SK-N-SH treated with all-trans-retinoic acid at 6 μM for 48 hours (cell line): ENCODE results near the gene C11orf21.
A peak's percentile ranks its signal among the peaks of the same experiment; 100 is the strongest.

Source experiments
- ATAC-seq: fragments of 200-7000 bp; cut with Tn5 transposase; 3 replicates; pipeline ENCODE4 v1.9.1; 2020; ENCODE audit warnings: mild to moderate bottlenecking, moderate library complexity
- ARNTL ChIP-seq: fragments of 450-650 bp; formaldehyde crosslinking; IDR thresholded peaks from 2 replicates; pipeline ENCODE4 v1.5.0; 2020; ENCODE audit warnings: low read depth, mild to moderate bottlenecking, moderate library complexity, borderline replicate concordance
- BACH2 ChIP-seq: fragments of 250-450 bp; sonication (Bioruptor Pico); IDR thresholded peaks from 2 replicates; pipeline ENCODE4 v1.9.0; 2021; ENCODE audit warnings: mild to moderate bottlenecking, borderline replicate concordance
- CREB5 ChIP-seq: fragments of 250-450 bp; sonication (Bioruptor Pico); IDR thresholded peaks from 2 replicates; pipeline ENCODE4 v1.5.1; 2020; ENCODE audit warnings: low read depth, mild to moderate bottlenecking, moderate library complexity
- ESRRG ChIP-seq: fragments of 250-450 bp; sonication (Bioruptor Pico); IDR thresholded peaks from 2 replicates; pipeline ENCODE4 v1.6.1; 2021; ENCODE audit warnings: mild to moderate bottlenecking
- GLIS3 ChIP-seq: fragments of 250-450 bp; sonication (Bioruptor Pico); IDR thresholded peaks from 2 replicates; pipeline ENCODE4 v1.5.0; 2020; ENCODE audit warnings: mild to moderate bottlenecking, moderate library complexity
- ISL1 ChIP-seq: fragments of 250-450 bp; sonication (Bioruptor Pico); IDR thresholded peaks from 2 replicates; pipeline ENCODE4 v2.1.2; 2022; ENCODE audit warnings: mild to moderate bottlenecking, moderate library complexity
- OSR1 ChIP-seq: fragments of 250-450 bp; sonication (Bioruptor Pico); IDR thresholded peaks from 2 replicates; pipeline ENCODE4 v1.8.0; 2022; ENCODE audit warnings: moderate library complexity, mild to moderate bottlenecking, inconsistent platforms
- PATZ1 ChIP-seq: fragments of 250-450 bp; sonication (Bioruptor Pico); IDR thresholded peaks from 2 replicates; pipeline ENCODE4 v1.8.0; 2020; ENCODE audit warnings: mild to moderate bottlenecking, moderate library complexity, borderline replicate concordance
- POU6F1 ChIP-seq: fragments of 250-450 bp; sonication (Bioruptor Pico); IDR thresholded peaks from 2 replicates; pipeline ENCODE4 v1.8.0; 2021; ENCODE audit warnings: low read depth, mild to moderate bottlenecking, moderate library complexity, borderline replicate concordance
- PPARA ChIP-seq: fragments of 250-450 bp; sonication (Bioruptor Pico); IDR thresholded peaks from 2 replicates; pipeline ENCODE4 v1.5.0; 2020; ENCODE audit warnings: mild to moderate bottlenecking, borderline replicate concordance
- RARB ChIP-seq: fragments of 250-450 bp; sonication (Bioruptor Pico); IDR thresholded peaks from 2 replicates; pipeline ENCODE4 v1.8.0; 2021; ENCODE audit warnings: mild to moderate bottlenecking, moderate library complexity
- SNAI2 ChIP-seq: fragments of 250-450 bp; sonication (Bioruptor Pico); IDR thresholded peaks from 2 replicates; pipeline ENCODE4 v1.5.0; 2020; ENCODE audit warnings: mild to moderate bottlenecking, moderate library complexity
- TCF4 ChIP-seq: fragments of 250-450 bp; sonication (Bioruptor Pico); IDR thresholded peaks from 2 replicates; pipeline ENCODE4 v1.8.0; 2021; ENCODE audit warnings: mild to moderate bottlenecking, moderate library complexity, borderline replicate concordance
- TSHZ2 ChIP-seq: fragments of 250-450 bp; sonication (Bioruptor Pico); IDR thresholded peaks from 2 replicates; pipeline ENCODE4 v1.5.0; 2020; ENCODE audit warnings: mild to moderate bottlenecking, moderate library complexity
- ZC3H10 ChIP-seq: fragments of 250-450 bp; sonication (Bioruptor Pico); IDR thresholded peaks from 2 replicates; pipeline ENCODE4 v1.5.1; 2021; ENCODE audit warnings: mild to moderate bottlenecking, moderate library complexity
- ZFP3 ChIP-seq: fragments of 250-450 bp; sonication (Bioruptor Pico); IDR thresholded peaks from 2 replicates; pipeline ENCODE4 v1.5.0; 2020; ENCODE audit warnings: mild to moderate bottlenecking, moderate library complexity
- ZFP30 ChIP-seq: fragments of 450-650 bp; formaldehyde crosslinking; IDR thresholded peaks from 2 replicates; pipeline ENCODE4 v1.5.0; 2022; ENCODE audit warnings: mild to moderate bottlenecking, moderate library complexity
- ZNF565 ChIP-seq: fragments of 450-650 bp; formaldehyde crosslinking; conservative IDR thresholded peaks from 2 replicates; pipeline ENCODE4 v1.5.0; 2020; ENCODE audit warnings: low read depth, mild to moderate bottlenecking, moderate library complexity
- ZNF70 ChIP-seq: fragments of 450-650 bp; formaldehyde crosslinking; IDR thresholded peaks from 2 replicates; pipeline ENCODE4 v1.5.0; 2020; ENCODE audit warnings: mild to moderate bottlenecking, moderate library complexity
- ZNF8 ChIP-seq: fragments of 450-650 bp; formaldehyde crosslinking; IDR thresholded peaks from 2 replicates; pipeline ENCODE4 v1.5.0; 2020; ENCODE audit warnings: mild to moderate bottlenecking, moderate library complexity

Gene C11orf21

GRCh38 chr11:2314525-2315394 is 13.0 kb upstream of the C11orf21 start:
- peak; percentile 85 for ATAC-seq
- TF ChIP-seq RARB (no peak), ARNTL (CRISPR knock-in tag) (no peak), POU6F1 (no peak), GLIS3 (CRISPR knock-in tag) (no peak), BACH2 (CRISPR knock-in tag) (no peak), ZFP3 (CRISPR knock-in tag) (no peak), TCF4 (no peak), ZNF565 (CRISPR knock-in tag) (no peak), PPARA (no peak), ESRRG (CRISPR knock-in tag) (no peak), ZC3H10 (CRISPR knock-in tag) (no peak), ISL1 (CRISPR knock-in tag) (no peak)

- TF ChIP-seq ARNTL (CRISPR knock-in tag): no peak
- TF ChIP-seq SNAI2 (CRISPR knock-in tag): no peak
- TF ChIP-seq PPARA: no peak
- TF ChIP-seq TCF4: no peak
- TF ChIP-seq ZFP3 (CRISPR knock-in tag): no peak
- TF ChIP-seq CREB5 (CRISPR knock-in tag): no peak
- TF ChIP-seq OSR1 (CRISPR knock-in tag): no peak
- TF ChIP-seq ZNF8: no peak
- no peak for TF ChIP-seq BACH2 (CRISPR knock-in tag)
- TF ChIP-seq ZFP30 (CRISPR knock-in tag): no peak
- TF ChIP-seq ISL1 (CRISPR knock-in tag): no peak
- TF ChIP-seq PATZ1: no peak
- TF ChIP-seq GLIS3 (CRISPR knock-in tag): no peak
- TF ChIP-seq RARB: no peak
- no peak for TF ChIP-seq ZC3H10 (CRISPR knock-in tag)
- no peak for TF ChIP-seq ESRRG (CRISPR knock-in tag)
- no peak for ATAC-seq
Observed at GRCh38 chr11:2314136-2314524, 12.4 kb upstream of the C11orf21 start.

GRCh38 chr11:2313051-2313951 is 11.6 kb upstream of the C11orf21 start:
- TF ChIP-seq SNAI2 (CRISPR knock-in tag) (no peak), ZNF565 (CRISPR knock-in tag) (no peak), ZC3H10 (CRISPR knock-in tag) (no peak), ZNF70 (no peak), GLIS3 (CRISPR knock-in tag) (no peak), TSHZ2 (no peak)
- no peak for ATAC-seq
